ENCODE measurements around the gene CCT2. TPM values are rescaled to one million over a fixed set of nuclear protein-coding genes. Genes with fewer than 3 reads are reported as not detected.

Gene CCT2
- polyA plus RNA-seq, 1 donor from 2014 or later, result 458 TPM

DNA sequence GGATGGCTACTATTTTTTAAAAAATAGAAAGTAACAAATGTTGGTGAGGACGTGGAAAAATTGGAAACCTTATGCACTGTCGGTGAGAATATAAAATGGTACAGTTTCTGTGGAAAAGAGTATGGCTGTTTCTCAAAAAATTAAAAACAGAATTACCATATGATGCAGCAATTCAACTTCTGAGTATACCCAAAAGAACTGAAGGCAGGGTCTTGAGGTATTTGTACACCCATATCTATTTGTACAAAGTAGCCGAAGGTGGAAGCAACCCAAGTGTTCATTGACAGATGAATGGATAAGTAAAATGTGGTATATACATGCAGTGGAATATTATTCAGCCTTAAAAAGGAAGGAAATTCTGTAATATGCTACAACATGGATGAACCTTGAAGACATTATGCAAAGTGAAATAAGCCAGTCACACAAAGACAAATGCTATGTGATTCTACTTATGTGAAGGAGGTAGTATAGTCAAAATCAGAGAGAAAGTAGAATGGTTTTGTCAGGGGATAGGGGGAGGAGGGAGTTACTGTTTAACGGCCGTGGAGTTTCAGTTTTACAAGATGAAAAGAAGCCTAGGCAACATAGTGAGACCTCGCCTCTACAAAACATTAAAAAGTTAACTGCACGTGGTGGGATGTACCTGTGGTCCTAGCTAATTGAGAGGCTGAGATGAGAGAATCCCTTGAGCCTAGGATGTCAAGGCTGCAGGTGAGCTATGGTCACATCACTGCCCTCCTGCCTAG lies 38.4 kb upstream of the CCT2 start:
- Histone ChIP-seq H3K79me2 (replicated peaks; ENCODE audit: insufficient read depth, low read length) (no peaks in the 10 kb centered on the region), H3K4me2 (ENCODE audit: low read length) (no peak overlapping the region), H3K27me3 (ENCODE audit: insufficient read depth, low read depth, low read length) (no peaks in the 10 kb centered on the region), H3K4me3 (ENCODE audit: low read length) (no peak overlapping the region), H3K9me3 (ENCODE audit: low read length) (no peaks in the 10 kb centered on the region), H3K9ac (ENCODE audit: low read length) (no peak overlapping the region), H3F3A (ENCODE audit: insufficient read depth, low read length, poor library complexity, severe bottlenecking) (no peaks in the 10 kb centered on the region), H4K20me1 (ENCODE audit: insufficient read depth) (no peaks in the 10 kb centered on the region), H2AFZ (ENCODE audit: low read depth, low read length) (no peak overlapping the region), H3K36me3 (ENCODE audit: insufficient read depth, low read length) (no peaks in the 10 kb centered on the region), H3K27ac (ENCODE audit: low read length) (no peak overlapping the region), H3K9me2 (ENCODE audit: insufficient read depth, low read length) (no peaks in the 10 kb centered on the region)
- TF ChIP-seq POLR2AphosphoS5 (IDR thresholded peaks at IDR 0.05) (no peak), EP300 (conservative IDR thresholded peaks at IDR 0.05; ENCODE audit: poor library complexity, severe bottlenecking) (no peak), RAD21 (conservative IDR thresholded peaks at IDR 0.05) (no peak), EZH2 (IDR thresholded peaks at IDR 0.05; ENCODE audit: borderline replicate concordance, insufficient read depth, low read length, poor library complexity, severe bottlenecking) (no peak), TAF1 (IDR thresholded peaks at IDR 0.05; ENCODE audit: low read depth) (no peak), SMC3 (conservative IDR thresholded peaks at IDR 0.05; ENCODE audit: poor library complexity) (no peak)
- TF ChIP-seq, protein P1, sequence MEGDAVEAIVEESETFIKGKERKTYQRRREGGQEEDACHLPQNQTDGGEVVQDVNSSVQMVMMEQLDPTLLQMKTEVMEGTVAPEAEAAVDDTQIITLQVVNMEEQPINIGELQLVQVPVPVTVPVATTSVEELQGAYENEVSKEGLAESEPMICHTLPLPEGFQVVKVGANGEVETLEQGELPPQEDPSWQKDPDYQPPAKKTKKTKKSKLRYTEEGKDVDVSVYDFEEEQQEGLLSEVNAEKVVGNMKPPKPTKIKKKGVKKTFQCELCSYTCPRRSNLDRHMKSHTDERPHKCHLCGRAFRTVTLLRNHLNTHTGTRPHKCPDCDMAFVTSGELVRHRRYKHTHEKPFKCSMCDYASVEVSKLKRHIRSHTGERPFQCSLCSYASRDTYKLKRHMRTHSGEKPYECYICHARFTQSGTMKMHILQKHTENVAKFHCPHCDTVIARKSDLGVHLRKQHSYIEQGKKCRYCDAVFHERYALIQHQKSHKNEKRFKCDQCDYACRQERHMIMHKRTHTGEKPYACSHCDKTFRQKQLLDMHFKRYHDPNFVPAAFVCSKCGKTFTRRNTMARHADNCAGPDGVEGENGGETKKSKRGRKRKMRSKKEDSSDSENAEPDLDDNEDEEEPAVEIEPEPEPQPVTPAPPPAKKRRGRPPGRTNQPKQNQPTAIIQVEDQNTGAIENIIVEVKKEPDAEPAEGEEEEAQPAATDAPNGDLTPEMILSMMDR (IDR thresholded peaks at IDR 0.05; ENCODE audit: poor library complexity, severe bottlenecking), result no peak
- TF ChIP-seq, protein P2, sequence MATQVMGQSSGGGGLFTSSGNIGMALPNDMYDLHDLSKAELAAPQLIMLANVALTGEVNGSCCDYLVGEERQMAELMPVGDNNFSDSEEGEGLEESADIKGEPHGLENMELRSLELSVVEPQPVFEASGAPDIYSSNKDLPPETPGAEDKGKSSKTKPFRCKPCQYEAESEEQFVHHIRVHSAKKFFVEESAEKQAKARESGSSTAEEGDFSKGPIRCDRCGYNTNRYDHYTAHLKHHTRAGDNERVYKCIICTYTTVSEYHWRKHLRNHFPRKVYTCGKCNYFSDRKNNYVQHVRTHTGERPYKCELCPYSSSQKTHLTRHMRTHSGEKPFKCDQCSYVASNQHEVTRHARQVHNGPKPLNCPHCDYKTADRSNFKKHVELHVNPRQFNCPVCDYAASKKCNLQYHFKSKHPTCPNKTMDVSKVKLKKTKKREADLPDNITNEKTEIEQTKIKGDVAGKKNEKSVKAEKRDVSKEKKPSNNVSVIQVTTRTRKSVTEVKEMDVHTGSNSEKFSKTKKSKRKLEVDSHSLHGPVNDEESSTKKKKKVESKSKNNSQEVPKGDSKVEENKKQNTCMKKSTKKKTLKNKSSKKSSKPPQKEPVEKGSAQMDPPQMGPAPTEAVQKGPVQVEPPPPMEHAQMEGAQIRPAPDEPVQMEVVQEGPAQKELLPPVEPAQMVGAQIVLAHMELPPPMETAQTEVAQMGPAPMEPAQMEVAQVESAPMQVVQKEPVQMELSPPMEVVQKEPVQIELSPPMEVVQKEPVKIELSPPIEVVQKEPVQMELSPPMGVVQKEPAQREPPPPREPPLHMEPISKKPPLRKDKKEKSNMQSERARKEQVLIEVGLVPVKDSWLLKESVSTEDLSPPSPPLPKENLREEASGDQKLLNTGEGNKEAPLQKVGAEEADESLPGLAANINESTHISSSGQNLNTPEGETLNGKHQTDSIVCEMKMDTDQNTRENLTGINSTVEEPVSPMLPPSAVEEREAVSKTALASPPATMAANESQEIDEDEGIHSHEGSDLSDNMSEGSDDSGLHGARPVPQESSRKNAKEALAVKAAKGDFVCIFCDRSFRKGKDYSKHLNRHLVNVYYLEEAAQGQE (IDR thresholded peaks at IDR 0.05; ENCODE audit: borderline replicate concordance), result no peak

DNA sequence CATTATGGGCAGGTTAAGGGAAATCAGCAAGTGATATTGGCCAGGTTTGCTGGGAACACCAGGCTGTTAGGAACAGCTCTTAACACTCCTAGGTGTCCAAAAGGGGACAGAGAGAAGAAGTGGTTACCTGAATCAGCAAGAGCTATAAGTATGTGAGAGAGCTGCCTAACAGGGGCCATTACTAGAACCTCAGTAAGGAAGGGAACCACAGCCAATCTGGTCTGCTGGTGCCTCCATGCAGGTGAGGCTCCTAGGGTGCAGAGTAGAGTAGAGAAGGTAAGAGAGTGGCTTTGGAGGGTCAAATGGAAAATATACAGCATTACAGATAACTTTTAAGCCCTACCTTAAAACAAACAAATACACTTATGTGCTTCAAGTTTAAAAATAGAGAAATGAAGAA lies 36.6 kb upstream of the CCT2 start:
- no peaks in the 10 kb centered on the region for H3K79me2 ChIP-seq (replicated peaks; ENCODE audit: insufficient read depth, low read length)

More for the DNA sequence above, 36.6 kb upstream of the CCT2 start:
- Histone ChIP-seq H3K9ac (ENCODE audit: low read length) (no peak overlapping the region), H3K27me3 (ENCODE audit: insufficient read depth, low read depth, low read length) (no peaks in the 10 kb centered on the region), H3K4me3 (ENCODE audit: low read length) (no peak overlapping the region), H4K20me1 (ENCODE audit: insufficient read depth) (no peaks in the 10 kb centered on the region), H3K36me3 (ENCODE audit: insufficient read depth, low read length) (no peaks in the 10 kb centered on the region), H3K9me2 (ENCODE audit: insufficient read depth, low read length) (no peaks in the 10 kb centered on the region), H3K4me2 (ENCODE audit: low read length) (no peak overlapping the region), H2AFZ (ENCODE audit: low read depth, low read length) (no peak overlapping the region), H3K9me3 (ENCODE audit: low read length) (no peaks in the 10 kb centered on the region), H3K27ac (ENCODE audit: low read length) (no peak overlapping the region), H3F3A (ENCODE audit: insufficient read depth, low read length, poor library complexity, severe bottlenecking) (no peaks in the 10 kb centered on the region)
- TF ChIP-seq EP300 (conservative IDR thresholded peaks at IDR 0.05; ENCODE audit: poor library complexity, severe bottlenecking) (no peak), POLR2AphosphoS5 (IDR thresholded peaks at IDR 0.05) (no peak), TAF1 (IDR thresholded peaks at IDR 0.05; ENCODE audit: low read depth) (no peak), SMC3 (conservative IDR thresholded peaks at IDR 0.05; ENCODE audit: poor library complexity) (no peak), EZH2 (IDR thresholded peaks at IDR 0.05; ENCODE audit: borderline replicate concordance, insufficient read depth, low read length, poor library complexity, severe bottlenecking) (no peak)
- TF ChIP-seq, protein P1 (IDR thresholded peaks at IDR 0.05; ENCODE audit: poor library complexity, severe bottlenecking), result no peak

All from neural cell (in vitro differentiated cells).